PFSK-1 (cell line): ENCODE data around the gene KCNN4. TPM values are rescaled to one million over a fixed set of nuclear protein-coding genes. Genes with fewer than 3 reads are reported as not detected.

Experiments used
- FOXP2 ChIP-seq: optimal IDR thresholded peaks from 2 replicates; pipeline ENCODE3; 2011; ENCODE audit warnings: borderline replicate concordance, control low read depth, inconsistent platforms; ENCODE audit not compliant: insufficient read depth; ENCODE audit errors: extremely low read length, extremely low read depth
- POLR2AphosphoS5 ChIP-seq: IDR thresholded peaks from 2 replicates; pipeline ENCODE4 v1.6.1; 2012; ENCODE audit warnings: low read depth, mild to moderate bottlenecking, control low read depth, low read length, moderate library complexity
- SIN3A ChIP-seq: IDR thresholded peaks from 2 replicates; pipeline ENCODE4 v1.6.1; 2012; ENCODE audit warnings: mild to moderate bottlenecking, low read length, moderate library complexity, borderline replicate concordance; ENCODE audit not compliant: insufficient read depth
- TAF1 ChIP-seq: IDR thresholded peaks from 2 replicates; pipeline ENCODE4 v1.6.1; 2012; ENCODE audit warnings: low read length, control low read depth, borderline replicate concordance; ENCODE audit not compliant: insufficient read depth
- polyA plus RNA-seq: library from polyadenylated mRNA; unstranded; fragments of >200 nt; gene quantifications from one replicate; pipeline ENCODE4 v1.2.1, GENCODE V29; 2012; ENCODE audit warnings: low read depth, missing spikeins; ENCODE audit not compliant: insufficient read length
- TF ChIP-seq, protein P1 (sequence below), 2 experiments: IDR thresholded peaks; 2 replicates each; pipeline versions ENCODE4 v1.6.1 to v1.8.0; 2011 to 2012; ENCODE audit warnings: low read depth in 2 of 2, low read length in 2 of 2, control low read depth in 1 of 2, inconsistent platforms in 1 of 2, mild to moderate bottlenecking in 1 of 2, moderate library complexity in 1 of 2; ENCODE audit not compliant: insufficient read depth in 1 of 2

KCNN4 gene
- polyA plus RNA-seq: 0.33 TPM

DNA sequence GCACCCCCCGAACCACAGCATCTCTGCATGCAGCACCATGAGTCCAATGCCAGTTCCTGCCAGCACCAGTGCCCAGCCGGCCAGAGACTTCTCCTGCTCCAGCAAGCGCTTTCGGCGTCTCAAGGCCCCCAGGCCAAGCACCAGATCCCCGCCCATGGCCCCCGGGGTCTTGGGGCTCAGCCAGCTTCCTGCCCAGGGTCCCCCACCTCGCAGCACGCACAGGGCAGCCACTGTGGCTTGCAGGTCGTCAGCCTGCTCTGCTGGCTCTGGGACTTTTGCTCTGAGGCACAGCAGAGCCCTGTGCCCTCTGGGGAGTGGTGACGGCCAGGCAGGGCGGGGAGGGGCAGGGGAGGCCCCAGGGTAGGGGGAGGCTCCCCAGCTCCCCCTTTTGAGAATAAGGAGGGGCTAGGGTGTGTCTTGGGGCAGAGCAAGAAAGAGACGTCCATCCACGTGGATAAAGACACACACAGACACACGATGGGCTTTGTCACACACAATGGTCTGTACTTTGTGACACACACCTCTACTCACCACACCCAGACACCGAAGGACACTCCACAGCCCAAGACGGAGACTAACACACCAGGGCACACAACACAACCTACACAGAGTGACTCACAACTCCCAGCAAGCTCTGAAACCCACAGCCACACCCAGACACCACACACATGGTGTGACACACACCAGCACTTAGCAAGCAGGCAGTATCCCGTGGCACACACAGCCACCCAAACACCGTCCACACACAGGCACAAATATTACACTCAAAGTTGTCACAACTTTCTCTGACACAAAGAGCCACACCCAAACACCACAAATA lies at the start of gene KCNN4:
Gene KCNN4 (minus strand): TSS at position 268 of the 820 bp plus-strand sequence. CDS start 112 bp downstream, at position 156.
- TF ChIP-seq POLR2AphosphoS5 (no peak), FOXP2 (no peak), TAF1 (no peak), SIN3A (no peak)
- TF ChIP-seq, protein P1, sequence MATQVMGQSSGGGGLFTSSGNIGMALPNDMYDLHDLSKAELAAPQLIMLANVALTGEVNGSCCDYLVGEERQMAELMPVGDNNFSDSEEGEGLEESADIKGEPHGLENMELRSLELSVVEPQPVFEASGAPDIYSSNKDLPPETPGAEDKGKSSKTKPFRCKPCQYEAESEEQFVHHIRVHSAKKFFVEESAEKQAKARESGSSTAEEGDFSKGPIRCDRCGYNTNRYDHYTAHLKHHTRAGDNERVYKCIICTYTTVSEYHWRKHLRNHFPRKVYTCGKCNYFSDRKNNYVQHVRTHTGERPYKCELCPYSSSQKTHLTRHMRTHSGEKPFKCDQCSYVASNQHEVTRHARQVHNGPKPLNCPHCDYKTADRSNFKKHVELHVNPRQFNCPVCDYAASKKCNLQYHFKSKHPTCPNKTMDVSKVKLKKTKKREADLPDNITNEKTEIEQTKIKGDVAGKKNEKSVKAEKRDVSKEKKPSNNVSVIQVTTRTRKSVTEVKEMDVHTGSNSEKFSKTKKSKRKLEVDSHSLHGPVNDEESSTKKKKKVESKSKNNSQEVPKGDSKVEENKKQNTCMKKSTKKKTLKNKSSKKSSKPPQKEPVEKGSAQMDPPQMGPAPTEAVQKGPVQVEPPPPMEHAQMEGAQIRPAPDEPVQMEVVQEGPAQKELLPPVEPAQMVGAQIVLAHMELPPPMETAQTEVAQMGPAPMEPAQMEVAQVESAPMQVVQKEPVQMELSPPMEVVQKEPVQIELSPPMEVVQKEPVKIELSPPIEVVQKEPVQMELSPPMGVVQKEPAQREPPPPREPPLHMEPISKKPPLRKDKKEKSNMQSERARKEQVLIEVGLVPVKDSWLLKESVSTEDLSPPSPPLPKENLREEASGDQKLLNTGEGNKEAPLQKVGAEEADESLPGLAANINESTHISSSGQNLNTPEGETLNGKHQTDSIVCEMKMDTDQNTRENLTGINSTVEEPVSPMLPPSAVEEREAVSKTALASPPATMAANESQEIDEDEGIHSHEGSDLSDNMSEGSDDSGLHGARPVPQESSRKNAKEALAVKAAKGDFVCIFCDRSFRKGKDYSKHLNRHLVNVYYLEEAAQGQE (IDR thresholded peaks at IDR 0.05; ENCODE audit: insufficient read depth in 1 of 2, low read depth in 2 of 2, low read length in 2 of 2): no peak

DNA sequence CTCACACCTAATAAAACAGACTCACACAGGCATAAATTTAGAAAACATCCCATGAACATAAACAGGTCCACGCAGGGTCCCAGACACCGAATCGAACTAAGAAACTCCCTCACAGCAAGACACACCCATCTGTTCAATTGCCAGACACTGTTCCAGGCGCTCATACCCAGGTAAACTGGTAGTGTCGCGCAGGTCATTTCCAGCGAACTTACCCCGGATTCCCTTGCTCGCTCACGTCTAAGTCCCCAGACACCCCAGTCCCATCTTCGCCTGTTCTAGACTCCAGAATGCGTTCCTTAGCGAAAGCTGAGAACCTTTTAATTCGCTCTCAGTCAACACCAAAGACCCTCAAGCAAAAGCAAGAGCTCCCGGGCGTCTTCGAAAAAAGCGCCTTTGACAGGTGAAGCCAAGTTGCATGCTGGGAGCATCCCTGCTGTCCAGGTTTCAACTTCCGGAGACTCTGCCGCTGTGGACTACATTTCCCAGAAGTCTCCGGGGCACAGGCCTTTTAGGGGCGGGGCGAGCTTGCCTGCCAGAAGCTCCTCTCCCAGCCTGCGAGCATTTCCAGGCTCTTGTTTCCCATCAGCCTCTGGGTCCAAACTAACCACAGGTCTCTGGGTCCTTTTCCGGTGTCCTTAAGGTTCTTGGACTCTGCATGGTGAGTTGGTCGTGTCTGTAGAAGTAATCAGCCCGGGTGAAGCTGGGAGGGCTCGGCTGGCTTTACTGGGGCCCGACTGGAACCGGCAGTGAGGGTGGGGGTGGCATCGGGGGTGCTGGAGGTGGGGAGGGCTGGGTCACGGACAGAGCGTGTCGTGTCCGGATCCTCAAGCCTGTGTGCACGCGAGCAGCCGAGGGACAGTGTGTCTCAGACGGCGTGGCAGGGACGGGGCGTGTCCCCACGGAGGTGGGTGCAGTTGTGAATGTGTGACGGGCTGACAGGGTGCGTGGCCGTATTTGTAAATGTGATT lies 46.3 kb upstream of the KCNN4 start, which contains the start of gene ZNF283:
Gene ZNF283 (plus strand): TSS at position 535 of the 968 bp plus-strand sequence. CDS start 6,184 bp downstream, outside the sequence.
- TF ChIP-seq FOXP2 (no peak), TAF1 (0 out of 2 replicates have a peak, but pooled peaks have one; percentile 54), POLR2AphosphoS5 (peak; percentile 79; the same call in 1 of the 2 replicates)

DNA sequence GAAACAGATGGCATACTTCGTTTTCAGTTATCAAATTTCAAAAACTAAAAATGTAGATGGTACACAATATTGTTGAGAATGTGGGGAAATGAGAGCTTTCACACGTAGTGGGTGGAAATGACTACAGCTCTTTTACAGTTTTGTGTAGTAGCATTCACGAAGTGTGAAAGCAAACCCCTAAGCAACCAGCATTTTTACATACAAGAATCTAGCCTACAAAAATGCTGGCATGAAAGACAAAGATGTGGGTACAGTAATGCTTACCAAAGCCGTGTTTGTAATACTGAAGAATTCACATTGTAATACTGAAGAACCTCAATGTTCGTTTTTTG lies 40.1 kb upstream of the KCNN4 start:
- no peak for TF ChIP-seq TAF1
- TF ChIP-seq SIN3A: no peak
- no peak for TF ChIP-seq FOXP2
- no peak for TF ChIP-seq POLR2AphosphoS5
- TF ChIP-seq, protein P1 (IDR thresholded peaks at IDR 0.05; ENCODE audit: insufficient read depth in 1 of 2, low read depth in 2 of 2, low read length in 2 of 2): no peak

DNA sequence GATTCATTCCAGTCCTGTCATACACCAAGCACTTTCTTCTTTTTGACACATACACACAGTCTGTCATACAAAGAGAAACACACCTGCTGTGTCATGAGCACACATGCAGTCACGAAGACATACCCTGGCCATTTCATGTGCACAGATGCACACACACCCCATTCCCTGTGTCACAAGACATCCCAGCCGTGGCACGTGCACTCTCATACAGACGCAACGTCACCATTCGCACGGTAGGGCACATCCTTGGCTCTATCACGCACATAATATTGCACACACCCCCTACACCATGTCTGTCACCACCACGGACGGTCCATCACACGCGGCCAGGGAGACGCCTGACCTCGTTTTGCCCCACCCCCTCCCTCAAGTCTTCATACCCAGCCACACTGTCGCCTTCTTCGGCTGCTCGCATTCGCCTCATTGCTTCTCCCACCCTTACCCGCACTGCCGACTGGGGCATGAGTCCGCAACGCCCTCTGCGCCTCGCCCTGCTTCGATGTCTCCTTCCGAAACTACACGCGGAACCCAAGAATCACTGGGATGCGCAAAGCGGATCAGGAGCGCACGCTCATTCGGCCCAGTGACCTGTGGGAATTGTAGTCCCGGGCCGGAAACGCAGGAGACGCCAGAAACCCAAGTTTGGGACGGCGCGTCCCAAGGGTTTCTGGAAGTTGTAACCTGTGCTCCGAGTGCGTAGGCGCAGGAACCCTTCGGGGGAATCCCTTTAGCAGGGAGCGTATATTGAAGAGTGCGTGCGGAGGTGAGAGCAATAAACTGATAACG lies 39.5 kb upstream of the KCNN4 start:
- TF ChIP-seq POLR2AphosphoS5: no peak
- TF ChIP-seq FOXP2: no peak
- no peak for TF ChIP-seq TAF1

DNA sequence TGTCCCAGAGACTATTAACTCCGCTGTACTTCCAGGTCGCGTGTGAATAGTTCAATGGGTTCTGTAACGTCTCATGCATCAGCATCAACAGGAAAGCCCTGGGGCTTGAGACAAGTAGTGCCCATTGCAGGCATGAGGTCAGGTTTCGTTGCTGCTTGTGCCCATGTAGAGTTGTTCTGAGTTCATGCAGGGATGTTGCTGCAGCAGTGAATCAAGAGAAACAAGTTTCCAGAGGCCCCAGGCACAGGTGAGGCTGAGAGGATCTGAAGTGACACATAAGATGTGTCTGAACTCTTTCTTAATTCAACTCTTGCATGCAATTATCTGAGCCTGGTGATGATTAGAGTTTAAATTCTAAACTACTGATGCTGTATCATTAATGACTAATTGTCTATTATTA lies 37.7 kb upstream of the KCNN4 start:
- TF ChIP-seq, protein P1 (IDR thresholded peaks at IDR 0.05; ENCODE audit: insufficient read depth in 1 of 2, low read depth in 2 of 2, low read length in 2 of 2): no peak
- no peak for TF ChIP-seq SIN3A
- TF ChIP-seq FOXP2: no peak
- no peak for TF ChIP-seq TAF1
- TF ChIP-seq POLR2AphosphoS5: no peak
